ENCODE results near the gene INTS1. TPM values are rescaled to one million over a fixed set of nuclear protein-coding genes. Genes with fewer than 3 reads are reported as not detected.

The INTS1 gene
- total and polyA plus RNA-seq, 2 experiments from 2014 or later, result 35.1 to 111 TPM

DNA sequence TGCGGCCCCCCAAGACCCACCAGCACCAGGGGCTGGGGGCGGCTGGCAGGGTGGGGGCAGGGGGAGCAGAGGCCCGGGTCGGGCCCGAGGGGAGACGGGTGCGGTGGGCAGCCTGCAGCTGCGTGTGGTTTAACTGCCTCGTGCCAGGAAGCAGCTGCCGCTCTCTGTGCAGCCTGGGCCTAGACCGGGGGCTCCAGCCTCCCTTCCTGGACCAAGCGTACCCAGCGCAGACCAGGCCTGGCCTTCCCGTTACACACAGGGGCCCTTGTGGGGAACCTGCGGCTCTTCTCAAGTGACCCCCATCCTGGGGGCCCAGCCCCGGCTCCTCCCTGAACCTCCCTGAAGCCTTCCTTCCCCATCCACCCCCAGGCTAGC is 6.6 kb upstream of the INTS1 start:
- Mint-ChIP-seq H3K9me3 (no peaks in the 10 kb centered on the region), H3K4me3 (no peak overlapping the region), H3K27me3 (ENCODE audit: insufficient read depth, low read depth, poor library complexity) (peaks cover 23% of the 10 kb centered on the region), H3K36me3 (ENCODE audit: low read depth) (no peaks in the 10 kb centered on the region; the same call in 2 of the 3 replicates), H3K4me1 (peaks cover 5% of the 10 kb centered on the region; the same call in 2 of the 3 replicates), H3K27ac (peak overlapping the region; percentile 15; the same call in 1 of the 2 replicates)
- Histone ChIP-seq H4K20me1 (replicated peaks; ENCODE audit: insufficient read depth) (no peaks in the 10 kb centered on the region), H3K9me2 (ENCODE audit: insufficient read depth) (no peaks in the 10 kb centered on the region), H3F3A (replicated peaks; ENCODE audit: low read depth) (peaks cover under 1% of the 10 kb centered on the region; the same call in 1 of the 2 replicates), H3K27me3 (ENCODE audit: insufficient read depth) (no peaks in the 10 kb centered on the region), H3K4me2 (no peak overlapping the region), H3K79me2 (replicated peaks; ENCODE audit: insufficient read depth) (no peaks in the 10 kb centered on the region), H3K4me1 (ENCODE audit: insufficient read depth) (no peaks in the 10 kb centered on the region; the same call in 1 of the 2 replicates), H3K27ac (ENCODE audit: low read depth) (no peak overlapping the region), H3K4me3 (no peak overlapping the region), H2AFZ (no peak overlapping the region), H3K36me3 (ENCODE audit: insufficient read depth) (no peaks in the 10 kb centered on the region)
- TF ChIP-seq ZNF331 (CRISPR knock-in tag; IDR thresholded peaks at IDR 0.05; ENCODE audit: low read depth), result no peak
- TF ChIP-seq, protein P1, sequence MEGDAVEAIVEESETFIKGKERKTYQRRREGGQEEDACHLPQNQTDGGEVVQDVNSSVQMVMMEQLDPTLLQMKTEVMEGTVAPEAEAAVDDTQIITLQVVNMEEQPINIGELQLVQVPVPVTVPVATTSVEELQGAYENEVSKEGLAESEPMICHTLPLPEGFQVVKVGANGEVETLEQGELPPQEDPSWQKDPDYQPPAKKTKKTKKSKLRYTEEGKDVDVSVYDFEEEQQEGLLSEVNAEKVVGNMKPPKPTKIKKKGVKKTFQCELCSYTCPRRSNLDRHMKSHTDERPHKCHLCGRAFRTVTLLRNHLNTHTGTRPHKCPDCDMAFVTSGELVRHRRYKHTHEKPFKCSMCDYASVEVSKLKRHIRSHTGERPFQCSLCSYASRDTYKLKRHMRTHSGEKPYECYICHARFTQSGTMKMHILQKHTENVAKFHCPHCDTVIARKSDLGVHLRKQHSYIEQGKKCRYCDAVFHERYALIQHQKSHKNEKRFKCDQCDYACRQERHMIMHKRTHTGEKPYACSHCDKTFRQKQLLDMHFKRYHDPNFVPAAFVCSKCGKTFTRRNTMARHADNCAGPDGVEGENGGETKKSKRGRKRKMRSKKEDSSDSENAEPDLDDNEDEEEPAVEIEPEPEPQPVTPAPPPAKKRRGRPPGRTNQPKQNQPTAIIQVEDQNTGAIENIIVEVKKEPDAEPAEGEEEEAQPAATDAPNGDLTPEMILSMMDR (conservative IDR thresholded peaks at IDR 0.05; ENCODE audit: low read depth in 2 of 2), result no peak
- TF ChIP-seq EZH2 (IDR thresholded peaks at IDR 0.05; ENCODE audit: low read depth, unreplicated experiment), result no peak
- TF ChIP-seq EZH2phosphoT487 (IDR thresholded peaks at IDR 0.05; ENCODE audit: unreplicated experiment), result no peak
- TF ChIP-seq, protein P2, sequence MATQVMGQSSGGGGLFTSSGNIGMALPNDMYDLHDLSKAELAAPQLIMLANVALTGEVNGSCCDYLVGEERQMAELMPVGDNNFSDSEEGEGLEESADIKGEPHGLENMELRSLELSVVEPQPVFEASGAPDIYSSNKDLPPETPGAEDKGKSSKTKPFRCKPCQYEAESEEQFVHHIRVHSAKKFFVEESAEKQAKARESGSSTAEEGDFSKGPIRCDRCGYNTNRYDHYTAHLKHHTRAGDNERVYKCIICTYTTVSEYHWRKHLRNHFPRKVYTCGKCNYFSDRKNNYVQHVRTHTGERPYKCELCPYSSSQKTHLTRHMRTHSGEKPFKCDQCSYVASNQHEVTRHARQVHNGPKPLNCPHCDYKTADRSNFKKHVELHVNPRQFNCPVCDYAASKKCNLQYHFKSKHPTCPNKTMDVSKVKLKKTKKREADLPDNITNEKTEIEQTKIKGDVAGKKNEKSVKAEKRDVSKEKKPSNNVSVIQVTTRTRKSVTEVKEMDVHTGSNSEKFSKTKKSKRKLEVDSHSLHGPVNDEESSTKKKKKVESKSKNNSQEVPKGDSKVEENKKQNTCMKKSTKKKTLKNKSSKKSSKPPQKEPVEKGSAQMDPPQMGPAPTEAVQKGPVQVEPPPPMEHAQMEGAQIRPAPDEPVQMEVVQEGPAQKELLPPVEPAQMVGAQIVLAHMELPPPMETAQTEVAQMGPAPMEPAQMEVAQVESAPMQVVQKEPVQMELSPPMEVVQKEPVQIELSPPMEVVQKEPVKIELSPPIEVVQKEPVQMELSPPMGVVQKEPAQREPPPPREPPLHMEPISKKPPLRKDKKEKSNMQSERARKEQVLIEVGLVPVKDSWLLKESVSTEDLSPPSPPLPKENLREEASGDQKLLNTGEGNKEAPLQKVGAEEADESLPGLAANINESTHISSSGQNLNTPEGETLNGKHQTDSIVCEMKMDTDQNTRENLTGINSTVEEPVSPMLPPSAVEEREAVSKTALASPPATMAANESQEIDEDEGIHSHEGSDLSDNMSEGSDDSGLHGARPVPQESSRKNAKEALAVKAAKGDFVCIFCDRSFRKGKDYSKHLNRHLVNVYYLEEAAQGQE (IDR thresholded peaks at IDR 0.05; ENCODE audit: unreplicated experiment), result no peak
- TF ChIP-seq CREB1 (CRISPR knock-in tag; IDR thresholded peaks at IDR 0.05; ENCODE audit: low read depth), result no peak
- TF ChIP-seq, protein P3, sequence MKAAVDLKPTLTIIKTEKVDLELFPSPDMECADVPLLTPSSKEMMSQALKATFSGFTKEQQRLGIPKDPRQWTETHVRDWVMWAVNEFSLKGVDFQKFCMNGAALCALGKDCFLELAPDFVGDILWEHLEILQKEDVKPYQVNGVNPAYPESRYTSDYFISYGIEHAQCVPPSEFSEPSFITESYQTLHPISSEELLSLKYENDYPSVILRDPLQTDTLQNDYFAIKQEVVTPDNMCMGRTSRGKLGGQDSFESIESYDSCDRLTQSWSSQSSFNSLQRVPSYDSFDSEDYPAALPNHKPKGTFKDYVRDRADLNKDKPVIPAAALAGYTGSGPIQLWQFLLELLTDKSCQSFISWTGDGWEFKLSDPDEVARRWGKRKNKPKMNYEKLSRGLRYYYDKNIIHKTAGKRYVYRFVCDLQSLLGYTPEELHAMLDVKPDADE (IDR thresholded peaks at IDR 0.05), result no peak
- no peak for TF ChIP-seq POLR2AphosphoS5 (IDR thresholded peaks at IDR 0.05; ENCODE audit: low read depth)
- TF ChIP-seq, protein P4, sequence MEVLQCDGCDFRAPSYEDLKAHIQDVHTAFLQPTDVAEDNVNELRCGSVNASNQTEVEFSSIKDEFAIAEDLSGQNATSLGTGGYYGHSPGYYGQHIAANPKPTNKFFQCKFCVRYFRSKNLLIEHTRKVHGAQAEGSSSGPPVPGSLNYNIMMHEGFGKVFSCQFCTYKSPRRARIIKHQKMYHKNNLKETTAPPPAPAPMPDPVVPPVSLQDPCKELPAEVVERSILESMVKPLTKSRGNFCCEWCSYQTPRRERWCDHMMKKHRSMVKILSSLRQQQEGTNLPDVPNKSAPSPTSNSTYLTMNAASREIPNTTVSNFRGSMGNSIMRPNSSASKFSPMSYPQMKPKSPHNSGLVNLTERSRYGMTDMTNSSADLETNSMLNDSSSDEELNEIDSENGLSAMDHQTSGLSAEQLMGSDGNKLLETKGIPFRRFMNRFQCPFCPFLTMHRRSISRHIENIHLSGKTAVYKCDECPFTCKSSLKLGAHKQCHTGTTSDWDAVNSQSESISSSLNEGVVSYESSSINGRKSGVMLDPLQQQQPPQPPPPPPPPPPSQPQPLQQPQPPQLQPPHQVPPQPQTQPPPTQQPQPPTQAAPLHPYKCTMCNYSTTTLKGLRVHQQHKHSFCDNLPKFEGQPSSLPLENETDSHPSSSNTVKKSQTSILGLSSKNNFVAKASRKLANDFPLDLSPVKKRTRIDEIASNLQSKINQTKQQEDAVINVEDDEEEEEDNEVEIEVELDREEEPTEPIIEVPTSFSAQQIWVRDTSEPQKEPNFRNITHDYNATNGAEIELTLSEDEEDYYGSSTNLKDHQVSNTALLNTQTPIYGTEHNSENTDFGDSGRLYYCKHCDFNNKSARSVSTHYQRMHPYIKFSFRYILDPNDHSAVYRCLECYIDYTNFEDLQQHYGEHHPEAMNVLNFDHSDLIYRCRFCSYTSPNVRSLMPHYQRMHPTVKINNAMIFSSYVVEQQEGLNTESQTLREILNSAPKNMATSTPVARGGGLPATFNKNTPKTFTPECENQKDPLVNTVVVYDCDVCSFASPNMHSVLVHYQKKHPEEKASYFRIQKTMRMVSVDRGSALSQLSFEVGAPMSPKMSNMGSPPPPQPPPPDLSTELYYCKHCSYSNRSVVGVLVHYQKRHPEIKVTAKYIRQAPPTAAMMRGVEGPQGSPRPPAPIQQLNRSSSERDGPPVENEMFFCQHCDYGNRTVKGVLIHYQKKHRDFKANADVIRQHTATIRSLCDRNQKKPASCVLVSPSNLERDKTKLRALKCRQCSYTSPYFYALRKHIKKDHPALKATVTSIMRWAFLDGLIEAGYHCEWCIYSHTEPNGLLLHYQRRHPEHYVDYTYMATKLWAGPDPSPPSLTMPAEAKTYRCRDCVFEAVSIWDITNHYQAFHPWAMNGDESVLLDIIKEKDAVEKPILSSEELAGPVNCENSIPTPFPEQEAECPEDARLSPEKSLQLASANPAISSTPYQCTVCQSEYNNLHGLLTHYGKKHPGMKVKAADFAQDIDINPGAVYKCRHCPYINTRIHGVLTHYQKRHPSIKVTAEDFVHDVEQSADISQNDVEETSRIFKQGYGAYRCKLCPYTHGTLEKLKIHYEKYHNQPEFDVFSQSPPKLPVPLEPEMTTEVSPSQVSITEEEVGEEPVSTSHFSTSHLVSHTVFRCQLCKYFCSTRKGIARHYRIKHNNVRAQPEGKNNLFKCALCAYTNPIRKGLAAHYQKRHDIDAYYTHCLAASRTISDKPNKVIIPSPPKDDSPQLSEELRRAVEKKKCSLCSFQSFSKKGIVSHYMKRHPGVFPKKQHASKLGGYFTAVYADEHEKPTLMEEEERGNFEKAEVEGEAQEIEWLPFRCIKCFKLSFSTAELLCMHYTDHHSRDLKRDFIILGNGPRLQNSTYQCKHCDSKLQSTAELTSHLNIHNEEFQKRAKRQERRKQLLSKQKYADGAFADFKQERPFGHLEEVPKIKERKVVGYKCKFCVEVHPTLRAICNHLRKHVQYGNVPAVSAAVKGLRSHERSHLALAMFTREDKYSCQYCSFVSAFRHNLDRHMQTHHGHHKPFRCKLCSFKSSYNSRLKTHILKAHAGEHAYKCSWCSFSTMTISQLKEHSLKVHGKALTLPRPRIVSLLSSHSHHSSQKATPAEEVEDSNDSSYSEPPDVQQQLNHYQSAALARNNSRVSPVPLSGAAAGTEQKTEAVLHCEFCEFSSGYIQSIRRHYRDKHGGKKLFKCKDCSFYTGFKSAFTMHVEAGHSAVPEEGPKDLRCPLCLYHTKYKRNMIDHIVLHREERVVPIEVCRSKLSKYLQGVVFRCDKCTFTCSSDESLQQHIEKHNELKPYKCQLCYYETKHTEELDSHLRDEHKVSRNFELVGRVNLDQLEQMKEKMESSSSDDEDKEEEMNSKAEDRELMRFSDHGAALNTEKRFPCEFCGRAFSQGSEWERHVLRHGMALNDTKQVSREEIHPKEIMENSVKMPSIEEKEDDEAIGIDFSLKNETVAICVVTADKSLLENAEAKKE (CRISPR knock-in tag; IDR thresholded peaks at IDR 0.05), result no peak
- TF ChIP-seq NANOG (IDR thresholded peaks at IDR 0.05; ENCODE audit: borderline replicate concordance), result no peak
- no peak for TF ChIP-seq JUNB (IDR thresholded peaks at IDR 0.05; ENCODE audit: unreplicated experiment)
- TF ChIP-seq ZNF114 (CRISPR knock-in tag; IDR thresholded peaks at IDR 0.05), result no peak
- no peak for TF ChIP-seq STAT1 (IDR thresholded peaks at IDR 0.05; ENCODE audit: unreplicated experiment)
- ATAC-seq (no peak), DNase-seq (ENCODE audit: low spot score) (no peak)

Measured in GM23338 (cell line).